Ovary (tissue), 9 donors: ENCODE data around the gene CUZD1. TPM values are rescaled to one million over a fixed set of nuclear protein-coding genes. Genes with fewer than 3 reads are reported as not detected.

ENCODE experiments used
- DNase-seq, 5 donors: peaks; one replicate each; pipeline ENCODE4 v3.0.0-alpha.2; 2019 to 2020
- H3K27ac ChIP-seq, 2 donors: fragments of 200-600 bp; one replicate each; pipeline versions ENCODE4 v1.5.1 to v1.8.0; 2019 to 2022
- H3K27me3 ChIP-seq: fragments of 200-600 bp; one replicate; pipeline ENCODE4 v1.8.0; 2022
- H3K36me3 ChIP-seq: fragments of 200-600 bp; sonication (generic); one replicate; pipeline ENCODE4 v1.5.1; 2019
- H3K4me1 ChIP-seq: one replicate; pipeline ENCODE4 v1.8.1; 2013; ENCODE audit warnings: mild to moderate bottlenecking, moderate library complexity; ENCODE audit not compliant: insufficient read depth
- H3K4me3 ChIP-seq: fragments of 200-600 bp; sonication (generic); one replicate; pipeline ENCODE4 v1.5.1; 2017
- H3K9me3 ChIP-seq, 2 donors: fragments of 200-600 bp in 1 of 2; sonication (generic) in 1 of 2; one replicate each; pipeline versions ENCODE4 v1.5.1 to v1.8.1; 2013 to 2019; ENCODE audit warnings: mild to moderate bottlenecking in 1 of 2, moderate library complexity in 1 of 2
- EP300 ChIP-seq: sonication (generic); formaldehyde crosslinking; IDR thresholded peaks from one replicate; pipeline ENCODE4 v1.6.1; 2017; ENCODE audit warnings: antibody characterized with exemption
- POLR2A ChIP-seq: fragments of 450-650 bp; IDR thresholded peaks from one replicate; pipeline ENCODE4 v1.6.1; 2017; ENCODE audit warnings: antibody characterized with exemption, mild to moderate bottlenecking, moderate library complexity
- WGBS, 3 donors: extraction: QIAGEN DNeasy Blood & Tissue Kit in 1 of 3; methylation state at CpG; one replicate each; pipeline versions ENCODE4 v1.1.5 to v1.1.7; 2013 to 2017; 5-methylcytosine and 5-hydroxymethylcytosine counted together
- intact Hi-C, 4 donors: fragments of 100-400 bp; cut with DNase I; formaldehyde crosslinking; loops; one replicate each; pipeline versions ENCODE4 v1.11.0 to v1.15.1; 2022 to 2023
- polyA plus RNA-seq, 2 donors: library from polyadenylated mRNA; stranded (reverse); fragments of 200-250 nt in 1 of 2; fragments of 350-450 nt in 1 of 2; fragmentation: Illumina TruSeq in 1 of 2; extraction: RNeasy Lipid Tissue Mini Kit (QIAGEN cat#74804) in 1 of 2; gene quantifications; one replicate each; pipeline ENCODE4 v1.2.3, GENCODE V29; 2013 to 2014
- total RNA-seq, 7 donors: library from RNA; depleted of rRNA in 2 of 7; stranded (reverse); fragments of >200 nt in 2 of 7; fragmentation: NEBNext Ultra II Directional in 3 of 7; extraction: Animal tissue kit (Norgen Biotek cat#: 25700) in 3 of 7; gene quantifications; one replicate each; pipeline versions ENCODE4 v1.1.0 to v1.2.4, GENCODE V29; 2016 to 2023
- TF ChIP-seq, protein P1 (sequence below), 3 donors: fragments of 450-650 bp in 2 of 3; fragments of 200-600 bp in 1 of 3; IDR thresholded peaks; one replicate each; pipeline versions ENCODE4 v1.5.1 to v1.8.0; 2016 to 2022; ENCODE audit warnings: antibody characterized with exemption in 3 of 3, mild to moderate bottlenecking in 1 of 3
- donor health status: DM: no; HTN: no; CAD: no; lungs with moderate emphysema.
- donor health status: DM: no; HTN: no; CAD: no.
- donor health status: Bipolar disorder and iron deficiency.
- donor health status: DM: yes; HTN: yes; CAD: no.
- donor health status: DM: no; HTN: no; CAD: no.
- donor health status: DM: yes; HTN: yes; CAD: no.

CUZD1 gene
- total and polyA plus RNA-seq, 9 donors: 0.36 to 2.9 (median 0.83) TPM

DNA sequence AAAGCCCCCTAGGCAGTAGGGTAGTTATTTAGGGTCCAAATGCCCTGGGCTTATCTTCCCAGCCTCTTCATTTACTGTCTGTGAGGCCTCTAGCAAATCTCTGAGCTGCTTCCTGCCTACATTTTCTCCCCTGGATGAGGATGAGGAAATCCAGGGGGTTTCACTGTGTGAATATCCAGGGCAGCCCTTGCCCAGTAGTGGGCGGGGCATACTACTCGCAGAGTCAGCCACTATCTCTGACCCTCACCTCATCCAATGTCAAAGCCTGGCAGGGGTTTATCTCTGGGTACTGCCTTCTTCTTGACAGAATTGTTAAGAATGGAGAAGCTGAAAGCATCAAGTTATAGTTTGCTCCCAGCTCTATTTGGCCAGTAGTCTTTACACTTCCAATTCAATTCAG lies 48.9 kb downstream of the CUZD1 start:
- TF ChIP-seq EP300 (no peak), POLR2A (no peak)
- TF ChIP-seq, protein P1, sequence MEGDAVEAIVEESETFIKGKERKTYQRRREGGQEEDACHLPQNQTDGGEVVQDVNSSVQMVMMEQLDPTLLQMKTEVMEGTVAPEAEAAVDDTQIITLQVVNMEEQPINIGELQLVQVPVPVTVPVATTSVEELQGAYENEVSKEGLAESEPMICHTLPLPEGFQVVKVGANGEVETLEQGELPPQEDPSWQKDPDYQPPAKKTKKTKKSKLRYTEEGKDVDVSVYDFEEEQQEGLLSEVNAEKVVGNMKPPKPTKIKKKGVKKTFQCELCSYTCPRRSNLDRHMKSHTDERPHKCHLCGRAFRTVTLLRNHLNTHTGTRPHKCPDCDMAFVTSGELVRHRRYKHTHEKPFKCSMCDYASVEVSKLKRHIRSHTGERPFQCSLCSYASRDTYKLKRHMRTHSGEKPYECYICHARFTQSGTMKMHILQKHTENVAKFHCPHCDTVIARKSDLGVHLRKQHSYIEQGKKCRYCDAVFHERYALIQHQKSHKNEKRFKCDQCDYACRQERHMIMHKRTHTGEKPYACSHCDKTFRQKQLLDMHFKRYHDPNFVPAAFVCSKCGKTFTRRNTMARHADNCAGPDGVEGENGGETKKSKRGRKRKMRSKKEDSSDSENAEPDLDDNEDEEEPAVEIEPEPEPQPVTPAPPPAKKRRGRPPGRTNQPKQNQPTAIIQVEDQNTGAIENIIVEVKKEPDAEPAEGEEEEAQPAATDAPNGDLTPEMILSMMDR (IDR thresholded peaks at IDR 0.05): no peak
- Histone ChIP-seq H3K9me3 (no peaks in the 10 kb centered on the region), H3K27me3 (no peaks in the 10 kb centered on the region), H3K4me1 (no peaks in the 10 kb centered on the region), H3K4me3 (no peak overlapping the region), H3K27ac (no peak overlapping the region), H3K36me3 (no peaks in the 10 kb centered on the region)
- intact Hi-C loops: no loop called here
- DNase-seq: no peak
- 23 to 50% (median 44%) methylated on average over 2 of the region's 2 CpGs for WGBS, 3 donors

DNA sequence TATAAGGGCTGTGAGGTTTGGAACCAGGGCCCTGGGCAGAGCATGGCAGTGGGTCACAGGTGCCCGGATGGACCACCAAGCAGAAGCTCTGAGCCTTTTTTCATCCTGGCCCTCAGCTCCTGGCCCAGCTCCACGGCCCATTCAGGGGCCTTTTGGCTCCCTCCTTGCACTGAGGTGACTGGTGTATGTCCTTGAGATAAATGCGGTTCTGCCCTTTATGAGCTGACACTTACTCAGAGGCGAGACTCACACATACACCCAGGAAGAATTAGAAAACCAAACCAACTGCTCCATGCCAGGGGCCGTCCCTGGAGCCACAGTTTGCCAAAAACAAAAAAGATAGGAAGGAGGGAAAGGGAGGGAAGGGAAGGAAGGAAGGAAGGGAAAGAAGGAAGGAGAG lies 49.7 kb downstream of the CUZD1 start:
- H3K4me1 ChIP-seq: no peaks in the 10 kb centered on the region
- WGBS, 3 donors: 46 to 60% (median 53%) methylated on average over 5 of the region's 5 CpGs
- no peak for DNase-seq
- H3K36me3 ChIP-seq: no peaks in the 10 kb centered on the region
- no peak overlapping the region for H3K4me3 ChIP-seq
- no peaks in the 10 kb centered on the region for H3K27me3 ChIP-seq
- no peak overlapping the region for H3K27ac ChIP-seq
- TF ChIP-seq, protein P1 (IDR thresholded peaks at IDR 0.05): no peak
- no peak for TF ChIP-seq EP300
- TF ChIP-seq POLR2A: no peak
- H3K9me3 ChIP-seq: no peaks in the 10 kb centered on the region
- intact Hi-C loops: no loop called here

DNA sequence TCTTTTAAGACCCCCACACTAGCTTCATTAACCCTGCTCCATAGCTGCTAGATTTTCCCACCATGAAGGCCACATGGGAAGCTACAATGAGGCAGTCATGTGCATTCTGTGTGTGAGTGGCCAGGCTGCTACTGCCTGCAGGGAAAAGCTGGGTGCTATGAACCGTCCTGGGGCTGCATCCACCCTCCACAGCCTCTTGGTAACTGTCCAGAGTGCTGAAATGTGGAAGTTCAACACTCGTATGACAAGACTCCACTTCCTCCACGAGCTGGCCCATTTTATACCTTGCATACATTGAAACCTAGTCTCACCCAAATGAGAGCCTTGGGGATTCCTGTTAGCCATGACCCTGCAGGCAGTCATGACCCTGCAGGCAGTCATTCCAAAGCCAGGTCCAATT lies 59.4 kb downstream of the CUZD1 start:
- WGBS, 3 donors: 2 to 8% (median 3%) methylated on average over 3 of the region's 3 CpGs
- TF ChIP-seq, protein P1 (IDR thresholded peaks at IDR 0.05): no peak
- no peak for TF ChIP-seq EP300
- no peak for TF ChIP-seq POLR2A
- Histone ChIP-seq H3K36me3 (no peaks in the 10 kb centered on the region), H3K27ac (no peak overlapping the region), H3K27me3 (no peaks in the 10 kb centered on the region), H3K9me3 (no peaks in the 10 kb centered on the region), H3K4me1 (no peaks in the 10 kb centered on the region), H3K4me3 (no peak overlapping the region)
- DNase-seq: no peak
- intact Hi-C loops: no loop called here

DNA sequence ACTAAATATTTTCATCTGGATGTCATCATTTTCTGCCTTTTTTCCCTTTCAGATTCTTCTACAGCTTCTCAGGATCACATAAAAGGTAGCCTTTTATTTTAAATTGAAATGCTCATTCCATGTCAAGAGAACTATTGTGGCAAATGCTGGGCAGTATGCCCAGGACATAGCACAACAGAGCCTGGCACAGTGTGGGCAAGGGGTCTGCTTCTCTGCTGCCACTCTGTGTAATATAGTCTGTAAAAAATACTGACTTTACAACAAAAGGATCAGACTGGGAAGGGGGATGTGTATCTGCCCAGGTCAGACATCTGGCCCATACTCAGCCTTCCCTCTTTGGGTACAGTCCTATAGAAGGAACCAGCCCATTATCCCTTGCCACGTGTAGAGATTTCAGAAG lies 62.7 kb downstream of the CUZD1 start:
- DNase-seq: no peak
- no peak overlapping the region for H3K4me3 ChIP-seq
- no peaks in the 10 kb centered on the region for H3K27me3 ChIP-seq
- 39 to 53% (median 47%) methylated on average over 1 of the region's 1 CpG for WGBS, 3 donors
- no peak overlapping the region for H3K27ac ChIP-seq
- TF ChIP-seq, protein P1 (IDR thresholded peaks at IDR 0.05): no peak
- TF ChIP-seq POLR2A (no peak), EP300 (no peak)
- H3K36me3 ChIP-seq: no peaks in the 10 kb centered on the region
- H3K9me3 ChIP-seq: no peaks in the 10 kb centered on the region
- no peaks in the 10 kb centered on the region for H3K4me1 ChIP-seq
- intact Hi-C loops: no loop called here

Other genes starting within 250 kb of the CUZD1 start
- not detected for gene C10orf120, start 146.0 kb downstream of the CUZD1 start, total RNA-seq
- not detected for gene C10orf120, start 146.0 kb downstream of the CUZD1 start, polyA plus RNA-seq
- gene FAM24B, start 33.7 kb upstream of the CUZD1 start, total RNA-seq: 1 to 10 TPM; 1.8 to 4.2 (median 3.3) TPM
- 1 to 10 TPM; 2.3 to 2.8 TPM for gene FAM24B, start 33.7 kb upstream of the CUZD1 start, polyA plus RNA-seq
- not detected for gene FAM24A, start 64.8 kb upstream of the CUZD1 start, total RNA-seq
- gene FAM24A, start 64.8 kb upstream of the CUZD1 start, polyA plus RNA-seq: not detected
- gene C10orf88, start 108.4 kb upstream of the CUZD1 start, total RNA-seq: 1 to 10 TPM; 3.0 to 9.7 (median 7.2) TPM
- gene C10orf88, start 108.4 kb upstream of the CUZD1 start, polyA plus RNA-seq: 1 to 10 TPM; 6.2 to 8.7 TPM
- gene PSTK, start 134.5 kb upstream of the CUZD1 start, total RNA-seq: 1 to 10 TPM; 2.1 to 6.1 (median 3.3) TPM
- gene PSTK, start 134.5 kb upstream of the CUZD1 start, polyA plus RNA-seq: 1 to 10 TPM; 3.4 to 5.1 TPM
- 10 to 100 TPM in 6 of 7 donors, 1 to 10 TPM in 1; 8.2 to 28.6 (median 20.5) TPM for gene IKZF5, start 162.9 kb upstream of the CUZD1 start, total RNA-seq
- gene IKZF5, start 162.9 kb upstream of the CUZD1 start, polyA plus RNA-seq: 10 to 100 TPM; 11.8 to 13.5 TPM
- 10 to 100 TPM; 10.5 to 26.6 (median 24.0) TPM for gene ACADSB, start 163.1 kb upstream of the CUZD1 start, total RNA-seq
- gene ACADSB, start 163.1 kb upstream of the CUZD1 start, polyA plus RNA-seq: 10 to 100 TPM in 1 of 2 donors, 1 to 10 TPM in 1; 8.8 to 25.3 TPM